ENCODE data around the gene CEACAM1. TPM values are rescaled to one million over a fixed set of nuclear protein-coding genes. Genes with fewer than 3 reads are reported as not detected.

The CEACAM1 gene
- total and polyA plus RNA-seq, 8 donors, result 5.6 to 24.0 (median 7.3) TPM

DNA sequence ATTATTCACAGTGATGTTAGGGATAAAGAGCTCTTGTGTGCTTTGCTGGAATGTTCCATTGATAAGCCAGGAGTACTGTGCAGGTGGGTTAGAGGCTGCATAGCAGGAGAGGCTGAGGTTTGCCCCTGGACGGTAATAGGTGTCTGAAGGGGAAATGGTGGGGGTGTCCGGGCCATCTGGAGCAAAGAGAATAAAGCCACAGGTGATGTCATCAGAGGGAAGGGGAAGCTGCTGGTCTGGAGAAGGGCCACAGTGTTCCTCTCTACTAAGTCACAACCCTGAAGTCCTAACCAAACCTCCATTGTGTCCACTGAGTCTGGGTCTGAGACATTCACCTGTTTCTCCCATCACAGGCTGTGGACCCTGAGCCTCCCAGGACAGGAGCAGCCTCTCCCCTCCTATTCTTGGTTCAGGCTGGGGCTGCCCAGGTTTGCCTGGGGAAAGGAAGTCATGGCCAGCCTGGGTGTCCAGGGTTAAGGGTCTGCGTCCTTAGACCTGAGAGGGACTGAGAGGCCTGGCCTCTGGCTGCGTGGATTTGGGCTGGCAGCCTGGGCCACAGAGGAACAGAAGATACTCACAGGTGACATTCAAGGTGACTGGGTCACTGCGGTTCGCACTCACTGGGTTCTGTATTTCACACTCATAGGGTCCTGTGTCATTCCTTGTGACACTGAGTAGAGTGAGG lies 6.8 kb downstream of the CEACAM1 start:
- intact Hi-C loops (cut with DNase I), result no loop called here
- TF ChIP-seq, protein P1, sequence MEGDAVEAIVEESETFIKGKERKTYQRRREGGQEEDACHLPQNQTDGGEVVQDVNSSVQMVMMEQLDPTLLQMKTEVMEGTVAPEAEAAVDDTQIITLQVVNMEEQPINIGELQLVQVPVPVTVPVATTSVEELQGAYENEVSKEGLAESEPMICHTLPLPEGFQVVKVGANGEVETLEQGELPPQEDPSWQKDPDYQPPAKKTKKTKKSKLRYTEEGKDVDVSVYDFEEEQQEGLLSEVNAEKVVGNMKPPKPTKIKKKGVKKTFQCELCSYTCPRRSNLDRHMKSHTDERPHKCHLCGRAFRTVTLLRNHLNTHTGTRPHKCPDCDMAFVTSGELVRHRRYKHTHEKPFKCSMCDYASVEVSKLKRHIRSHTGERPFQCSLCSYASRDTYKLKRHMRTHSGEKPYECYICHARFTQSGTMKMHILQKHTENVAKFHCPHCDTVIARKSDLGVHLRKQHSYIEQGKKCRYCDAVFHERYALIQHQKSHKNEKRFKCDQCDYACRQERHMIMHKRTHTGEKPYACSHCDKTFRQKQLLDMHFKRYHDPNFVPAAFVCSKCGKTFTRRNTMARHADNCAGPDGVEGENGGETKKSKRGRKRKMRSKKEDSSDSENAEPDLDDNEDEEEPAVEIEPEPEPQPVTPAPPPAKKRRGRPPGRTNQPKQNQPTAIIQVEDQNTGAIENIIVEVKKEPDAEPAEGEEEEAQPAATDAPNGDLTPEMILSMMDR (IDR thresholded peaks at IDR 0.05), result no peak
- peaks cover 0 to 39% of the 10 kb centered on the region in 2 donors for H3K36me3 ChIP-seq
- DNase-seq, result no peak
- H3K27me3 ChIP-seq, result no peaks in the 10 kb centered on the region
- H3K9me3 ChIP-seq, result no peaks in the 10 kb centered on the region
- H3K4me3 ChIP-seq, result no peak overlapping the region
- H3K27ac ChIP-seq, result peak overlapping the region in 1 of 2 donors; percentile 25
- no peak for ATAC-seq
- H3K4me1 ChIP-seq, result peaks cover 0 to 28% of the 10 kb centered on the region in 2 donors

DNA sequence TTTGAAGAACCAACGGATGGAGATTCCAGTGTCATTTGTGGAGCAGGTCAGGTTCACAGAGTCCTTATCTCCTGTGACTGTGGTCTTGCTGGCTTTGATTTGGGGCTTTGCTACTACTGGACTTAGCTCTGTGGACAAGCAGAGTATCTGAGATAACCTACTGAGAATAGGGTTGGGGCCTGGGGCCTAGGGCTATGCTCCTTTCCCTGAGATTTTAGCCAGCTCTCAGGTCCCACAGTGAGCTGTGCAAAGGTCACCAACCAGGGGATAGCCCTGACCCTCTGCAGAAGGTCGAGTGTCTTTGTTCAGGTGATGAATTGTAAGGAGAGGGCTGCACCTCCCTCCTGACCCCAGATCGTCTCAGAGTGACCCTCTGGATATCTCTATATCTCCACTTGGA lies 9.2 kb downstream of the CEACAM1 start:
- TF ChIP-seq, protein P1 (IDR thresholded peaks at IDR 0.05), result no peak
- peaks cover 0 to 51% of the 10 kb centered on the region in 2 donors for H3K36me3 ChIP-seq
- no peak overlapping the region for H3K27ac ChIP-seq
- no peaks in the 10 kb centered on the region for H3K9me3 ChIP-seq
- H3K27me3 ChIP-seq, result no peaks in the 10 kb centered on the region
- no peak for DNase-seq
- ATAC-seq, result no peak
- no peak overlapping the region for H3K4me3 ChIP-seq
- H3K4me1 ChIP-seq, result peaks cover 0 to 13% of the 10 kb centered on the region in 2 donors
- intact Hi-C loops (cut with DNase I), result no loop called here

DNA sequence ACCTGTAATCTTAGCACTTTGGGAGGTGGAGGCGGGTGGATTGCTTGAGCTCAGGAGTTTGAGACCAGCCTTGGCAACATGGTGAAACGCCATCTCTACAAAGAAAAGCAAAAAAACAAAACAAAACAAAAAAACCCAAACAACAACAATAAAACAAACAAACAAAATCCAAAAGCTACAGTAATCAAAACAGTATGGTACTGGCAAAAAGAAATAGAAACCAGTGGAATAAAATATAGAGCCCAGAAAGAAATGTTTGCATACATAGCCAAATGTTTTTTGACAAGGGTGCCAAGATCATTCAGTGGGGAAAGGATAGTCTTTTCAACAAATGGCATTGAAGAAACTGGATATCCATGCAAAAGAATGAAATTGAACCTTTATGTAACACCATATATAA lies 11.5 kb downstream of the CEACAM1 start:
- H3K36me3 ChIP-seq, result peaks cover 0 to 48% of the 10 kb centered on the region in 2 donors
- no peak for DNase-seq
- intact Hi-C loops (cut with DNase I), result no loop called here
- no peaks in the 10 kb centered on the region for H3K27me3 ChIP-seq
- no peaks in the 10 kb centered on the region for H3K9me3 ChIP-seq
- no peak overlapping the region for H3K27ac ChIP-seq
- H3K4me3 ChIP-seq, result no peak overlapping the region
- ATAC-seq, result no peak
- H3K4me1 ChIP-seq, result peaks cover 0 to 4% of the 10 kb centered on the region in 2 donors
- TF ChIP-seq, protein P1 (IDR thresholded peaks at IDR 0.05), result no peak

DNA sequence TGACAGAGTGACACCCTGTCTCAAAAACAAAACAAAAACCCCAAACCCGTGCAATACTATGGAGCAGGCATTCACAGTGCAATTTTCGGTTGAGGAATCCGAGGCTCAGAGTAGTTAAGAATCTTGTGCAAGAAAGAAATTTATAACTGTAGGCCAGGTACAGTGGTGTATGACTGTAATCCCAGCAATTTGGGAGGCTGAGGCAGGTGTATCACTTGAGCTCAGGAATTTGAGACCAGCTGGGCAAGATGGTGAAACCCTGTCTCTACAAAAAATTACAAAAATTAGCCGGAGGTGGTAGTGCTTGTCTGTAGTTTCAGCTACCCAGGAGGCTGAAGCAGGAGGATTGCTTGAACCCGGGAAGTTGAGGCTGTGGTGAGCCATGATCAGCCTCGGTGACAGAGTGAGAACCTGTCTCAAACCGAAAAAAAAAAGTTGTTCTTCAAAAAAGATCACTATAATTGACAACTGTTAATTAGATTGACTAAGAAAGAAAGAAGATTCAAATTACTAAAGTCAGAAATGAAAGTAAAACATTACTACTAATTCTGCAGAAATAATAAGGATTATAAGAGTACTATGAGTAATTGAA lies 12.9 kb downstream of the CEACAM1 start:
- H3K4me3 ChIP-seq, result no peak overlapping the region
- H3K9me3 ChIP-seq, result no peaks in the 10 kb centered on the region
- intact Hi-C loops (cut with DNase I), result no loop called here
- H3K27ac ChIP-seq, result no peak overlapping the region
- H3K27me3 ChIP-seq, result no peaks in the 10 kb centered on the region
- TF ChIP-seq, protein P1 (IDR thresholded peaks at IDR 0.05), result no peak
- no peak for ATAC-seq
- no peaks in the 10 kb centered on the region for H3K4me1 ChIP-seq
- DNase-seq, result no peak
- H3K36me3 ChIP-seq, result peaks cover 0 to 50% of the 10 kb centered on the region in 2 donors

DNA sequence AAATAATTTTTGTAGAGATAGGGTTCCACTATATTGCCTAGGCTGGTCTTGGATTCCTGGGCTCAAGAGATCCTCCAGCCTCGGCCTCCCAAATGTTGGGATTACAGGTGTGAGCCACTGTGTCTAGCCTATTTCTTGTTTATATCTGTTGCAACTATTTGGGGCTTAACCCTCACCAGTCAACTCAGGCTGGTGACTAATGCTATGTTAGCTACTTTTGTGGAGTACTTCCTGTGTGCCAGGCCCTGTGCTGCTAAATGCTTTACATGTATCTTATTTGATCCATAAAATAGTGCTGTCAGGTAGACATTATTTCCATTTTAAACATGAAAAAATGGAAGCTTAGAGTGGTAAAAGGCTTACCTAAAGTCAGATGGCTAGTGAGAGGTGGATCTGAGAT lies 13.8 kb downstream of the CEACAM1 start:
- DNase-seq (no peak), ATAC-seq (no peak)
- H3K4me3 ChIP-seq, result no peak overlapping the region
- no peaks in the 10 kb centered on the region for H3K27me3 ChIP-seq
- peaks cover 0 to 51% of the 10 kb centered on the region in 2 donors for H3K36me3 ChIP-seq
- intact Hi-C loops (cut with DNase I), result no loop called here
- H3K9me3 ChIP-seq, result no peaks in the 10 kb centered on the region
- no peaks in the 10 kb centered on the region for H3K4me1 ChIP-seq
- H3K27ac ChIP-seq, result no peak overlapping the region
- TF ChIP-seq, protein P1 (IDR thresholded peaks at IDR 0.05), result no peak

Data from left lung (tissue), 10 donors.